OCI-M2 (cell line): ENCODE measurements around the gene IST1.
"Not testable (repeated sequence)": the region's sequence is repeated elsewhere in the genome, so short reads cannot be mapped to it uniquely, and the experiment has no call there.

ENCODE experiments used
- DNase-seq: peaks from one replicate; lab custom pipeline; 2025; ENCODE audit not compliant: unreplicated experiment; lab: John Stamatoyannopoulos, UW

IST1 gene

GRCh38 chr16:71880176-71880575, 15.2 kb upstream of the IST1 start:
- no peak for DNase-seq

GRCh38 chr16:71882505-71883167, 12.7 kb upstream of the IST1 start:
- no peak for DNase-seq

GRCh38 chr16:71883168-71883848, 12.0 kb upstream of the IST1 start:
- DNase-seq, result no peak

- no peak for DNase-seq
Observed at GRCh38 chr16:71883849-71884638, 11.3 kb upstream of the IST1 start, which contains the start of gene ZNF821. Gene ZNF821, minus strand, starts transcription at chr16:71884182. Its CDS starts 4,236 bp downstream, at chr16:71879946.

- no peak for DNase-seq
Observed at GRCh38 chr16:71885261-71885650, 10.1 kb upstream of the IST1 start.

- DNase-seq, result no peak
Observed at GRCh38 chr16:71889147-71889546, 6.2 kb upstream of the IST1 start.

GRCh38 chr16:71893888-71894228, 1.5 kb upstream of the IST1 start:
- DNase-seq, result no peak

GRCh38 chr16:71894229-71894920, 956 bp upstream of the IST1 start:
- DNase-seq, result no peak

GRCh38 chr16:71895679-71896365, 491 bp downstream of the IST1 start:
- DNase-seq, result no peak

- no peak for DNase-seq
Observed at GRCh38 chr16:71896764-71897368, 1.5 kb downstream of the IST1 start.

GRCh38 chr16:71899171-71899570, 3.8 kb downstream of the IST1 start:
- DNase-seq, result no peak

GRCh38 chr16:71902656-71903365, 7.5 kb downstream of the IST1 start:
- no peak for DNase-seq

GRCh38 chr16:71903608-71904007, 8.3 kb downstream of the IST1 start:
- no peak for DNase-seq

- no peak for DNase-seq
Observed at GRCh38 chr16:71904239-71904638, 8.9 kb downstream of the IST1 start.

GRCh38 chr16:71905765-71906164, 10.4 kb downstream of the IST1 start:
- not testable (repeated sequence) for DNase-seq

- no peak for DNase-seq
Observed at GRCh38 chr16:71911121-71911520, 15.8 kb downstream of the IST1 start.

GRCh38 chr16:71912534-71913275, 17.4 kb downstream of the IST1 start:
- DNase-seq, result no peak

- DNase-seq, result no peak
Observed at GRCh38 chr16:71914802-71915201, 19.5 kb downstream of the IST1 start.

GRCh38 chr16:71915350-71915749, 20.0 kb downstream of the IST1 start:
- DNase-seq, result no peak
